ENCODE results near the gene SDR9C7. TPM values are rescaled to one million over a fixed set of nuclear protein-coding genes. Genes with fewer than 3 reads are reported as not detected.
"Not testable (repeated sequence)": the region's sequence is repeated elsewhere in the genome, so short reads cannot be mapped to it uniquely, and the experiment has no call there.

SDR9C7 gene
- total RNA-seq, 1 experiment from 2014 or later = not detected

DNA sequence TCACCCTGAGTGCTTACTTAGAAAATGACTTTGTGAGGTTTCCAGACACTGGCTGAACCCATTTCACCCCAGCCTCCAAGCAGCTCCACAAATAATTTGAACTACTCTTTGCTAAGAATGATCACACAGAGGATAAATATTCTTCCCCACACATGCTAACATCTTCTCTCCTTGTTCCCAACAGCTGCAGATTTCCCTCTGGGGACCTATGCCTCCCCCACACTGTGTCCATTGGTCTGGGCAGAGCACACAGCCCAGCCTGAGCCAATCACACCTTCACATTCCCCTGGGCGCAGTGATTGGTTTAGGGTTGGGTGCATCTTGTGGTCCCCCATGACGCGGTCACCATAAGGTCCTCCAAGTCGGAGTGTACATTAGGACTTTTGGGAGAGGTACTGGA, 6.9 kb downstream of the SDR9C7 start:
- no peak for DNase-seq (ENCODE audit: low spot score)
- in situ Hi-C loops (cut with HindIII; ENCODE audit: low sequenced_read_pairs) = no loop called here

DNA sequence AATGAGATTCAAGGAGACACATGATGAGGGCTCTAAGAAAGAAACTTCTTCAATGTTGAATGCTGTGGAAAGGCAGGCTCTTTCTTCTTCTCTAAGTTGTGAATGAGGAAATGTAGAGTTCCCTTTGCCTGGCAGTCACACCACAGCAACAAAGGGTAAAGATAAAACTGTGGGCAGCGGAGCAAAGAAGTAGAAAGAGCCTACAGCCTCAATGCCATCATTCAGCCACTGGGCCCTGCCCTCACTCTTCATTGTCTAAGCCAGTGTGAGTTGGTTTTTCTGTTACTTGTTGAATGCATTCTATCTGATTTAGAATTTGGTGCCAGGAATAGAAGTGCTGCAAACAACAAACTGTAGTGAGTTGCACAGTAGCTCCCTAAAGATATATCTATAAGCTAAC, 12.2 kb downstream of the SDR9C7 start:
- in situ Hi-C loops (cut with HindIII; ENCODE audit: low sequenced_read_pairs) = no loop called here
- no peak for DNase-seq (ENCODE audit: low spot score)

DNA sequence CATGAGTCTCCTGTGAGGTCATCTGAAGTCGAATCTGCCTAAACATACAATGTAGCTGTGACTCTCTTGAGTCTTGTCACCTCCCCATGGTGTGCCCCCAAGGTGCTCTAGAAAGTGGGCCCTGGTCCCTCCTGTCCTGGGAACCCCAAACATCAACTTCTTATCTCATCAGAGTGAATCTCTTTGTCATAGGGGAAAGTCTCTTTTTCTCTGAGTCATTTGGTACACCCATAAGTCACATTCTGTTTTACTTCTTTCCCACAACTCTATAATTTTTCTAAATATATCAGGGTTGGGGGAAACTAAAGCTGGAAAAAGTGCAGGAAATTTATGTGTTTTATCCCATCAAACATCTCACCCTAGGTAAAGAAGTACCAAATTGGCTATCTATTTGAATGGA, 12.9 kb downstream of the SDR9C7 start:
- no peak for DNase-seq (ENCODE audit: low spot score)
- in situ Hi-C loops (cut with HindIII; ENCODE audit: low sequenced_read_pairs) = no loop called here

DNA sequence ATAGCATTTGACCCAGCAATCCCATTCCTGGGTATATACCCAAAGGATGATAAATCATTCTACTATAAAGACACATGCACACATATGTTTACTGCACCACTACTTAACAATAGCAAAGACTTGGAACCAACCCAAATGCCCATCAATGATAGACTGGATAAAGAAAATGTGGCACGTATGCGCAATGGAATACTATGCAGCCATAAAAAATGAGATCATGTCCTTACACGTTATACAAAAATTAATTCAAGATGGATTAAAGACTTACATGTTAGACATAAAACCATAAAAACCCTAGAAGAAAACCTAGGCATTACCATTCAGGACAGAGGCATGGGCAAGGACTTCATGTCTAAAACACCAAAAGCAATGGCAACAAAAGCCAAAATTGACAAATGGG, 16.1 kb downstream of the SDR9C7 start:
- in situ Hi-C loops (cut with HindIII; ENCODE audit: low sequenced_read_pairs); DNase-seq (ENCODE audit: low spot score): not testable (repeated sequence)

- in situ Hi-C loops (cut with HindIII; ENCODE audit: low sequenced_read_pairs) = no loop called here
- no peak for DNase-seq (ENCODE audit: low spot score)
Measured at GRCh38 chr12:56916996-56917333, 17.2 kb downstream of the SDR9C7 start.

DNA sequence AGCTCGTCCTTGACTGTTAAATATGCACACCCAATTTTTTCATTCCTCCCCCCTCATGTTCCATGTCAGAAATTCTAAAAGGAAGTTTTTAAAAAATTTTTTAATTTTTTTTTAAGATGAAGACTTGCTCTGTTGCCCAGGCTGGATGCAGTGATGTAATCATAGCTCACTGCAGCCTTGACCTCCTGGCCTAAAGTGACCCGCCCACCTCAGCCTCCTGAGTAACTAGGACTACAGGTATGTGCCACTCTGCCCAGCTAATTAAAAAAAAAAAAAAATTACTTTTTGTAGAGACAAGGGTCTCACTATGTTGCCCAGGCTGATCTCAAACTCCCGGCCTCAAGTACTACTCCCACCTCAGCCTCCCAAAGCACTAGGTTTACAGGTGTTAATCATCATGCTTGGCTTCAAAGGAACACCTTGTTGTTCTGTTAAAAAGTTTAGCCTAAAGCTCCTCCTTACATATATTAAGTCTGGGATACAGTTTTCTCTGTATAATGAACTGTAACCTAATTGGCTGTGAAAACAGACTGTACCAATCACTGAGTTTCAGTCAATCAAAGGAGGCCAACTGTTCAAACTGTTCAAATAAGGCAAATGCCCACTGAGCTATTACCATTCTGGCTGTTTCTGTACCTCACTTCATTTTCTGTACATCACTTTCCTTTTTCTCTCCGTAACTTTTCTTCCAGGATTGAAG, 17.8 kb downstream of the SDR9C7 start:
- DNase-seq (ENCODE audit: low spot score) = no peak
- in situ Hi-C loops (cut with HindIII; ENCODE audit: low sequenced_read_pairs) = no loop called here

- DNase-seq (ENCODE audit: low spot score) = no peak
- in situ Hi-C loops (cut with HindIII; ENCODE audit: low sequenced_read_pairs) = no loop called here
Measured at GRCh38 chr12:56914724-56915123, 19.5 kb downstream of the SDR9C7 start.

DNA sequence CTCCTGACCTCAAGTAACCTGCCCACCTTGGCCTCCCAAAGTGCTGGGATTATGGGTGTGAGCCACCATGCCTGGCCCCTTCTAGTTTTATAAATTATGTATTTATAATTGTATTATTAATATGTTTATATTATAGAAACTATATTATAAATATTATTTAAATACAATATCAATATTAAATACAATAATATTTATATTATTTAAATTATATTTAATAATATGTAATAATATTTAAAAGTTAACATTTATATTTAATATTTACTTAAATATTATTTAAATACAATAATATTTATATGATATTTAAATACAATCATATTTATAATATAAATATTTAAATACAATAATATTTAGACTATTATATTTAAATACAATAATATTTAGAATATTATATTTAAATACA, 20.0 kb downstream of the SDR9C7 start:
- no peak for DNase-seq (ENCODE audit: low spot score)
- in situ Hi-C loops (cut with HindIII; ENCODE audit: low sequenced_read_pairs) = no loop called here

- in situ Hi-C loops (cut with HindIII; ENCODE audit: low sequenced_read_pairs); DNase-seq (ENCODE audit: low spot score): not testable (repeated sequence)
Measured at GRCh38 chr12:56909403-56909802, 24.8 kb downstream of the SDR9C7 start.

GRCh38 chr12:56908136-56908535, 26.1 kb downstream of the SDR9C7 start:
- no peak for DNase-seq (ENCODE audit: low spot score)
- in situ Hi-C loops (cut with HindIII; ENCODE audit: low sequenced_read_pairs) = no loop called here

DNA sequence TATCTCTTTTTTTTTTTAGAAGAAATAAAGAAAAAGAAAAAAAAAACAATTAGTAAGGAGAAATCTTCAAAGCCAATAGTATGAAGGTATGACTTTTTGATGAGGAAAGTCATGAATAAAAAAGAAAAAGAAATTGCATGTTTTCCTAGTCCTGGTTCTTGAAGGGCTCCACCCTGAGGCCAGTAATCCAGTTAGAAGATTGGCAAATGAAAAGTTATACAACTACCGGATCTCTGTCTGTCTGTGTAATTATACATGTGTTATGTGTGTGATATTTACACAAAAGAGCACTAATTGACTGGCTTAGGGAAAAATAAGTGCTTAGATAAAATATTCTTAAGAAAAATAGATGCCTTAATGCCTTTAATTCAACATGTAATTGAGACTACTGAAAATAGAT, 28.4 kb downstream of the SDR9C7 start:
- in situ Hi-C loops (cut with HindIII; ENCODE audit: low sequenced_read_pairs) = no loop called here
- DNase-seq (ENCODE audit: low spot score) = no peak

DNA sequence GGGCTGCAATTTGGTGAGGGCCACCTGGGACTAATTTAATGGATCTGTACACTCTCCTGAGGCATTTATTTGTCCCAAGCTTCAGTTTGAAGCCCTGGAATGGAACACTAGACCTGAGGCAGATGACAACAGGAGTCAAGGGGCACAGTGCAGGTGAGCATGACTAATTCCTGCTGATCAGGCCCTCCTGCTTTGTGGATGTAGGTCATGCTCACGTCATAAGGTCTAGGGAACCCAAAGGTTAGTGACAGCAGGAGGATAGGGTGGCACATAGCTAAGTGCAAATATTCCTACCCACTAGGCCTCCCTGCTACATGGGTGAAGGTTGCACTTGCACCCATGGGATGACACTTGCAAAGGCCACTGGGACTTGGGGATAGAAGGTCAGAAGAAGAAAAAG, 30.8 kb downstream of the SDR9C7 start:
- in situ Hi-C loops (cut with HindIII; ENCODE audit: low sequenced_read_pairs) = no loop called here
- DNase-seq (ENCODE audit: low spot score) = no peak

- in situ Hi-C loops (cut with HindIII; ENCODE audit: low sequenced_read_pairs) = not testable (repeated sequence)
Measured at GRCh38 chr12:56901313-56901712, 32.9 kb downstream of the SDR9C7 start.

GRCh38 chr12:56900583-56900982, 33.6 kb downstream of the SDR9C7 start:
- DNase-seq (ENCODE audit: low spot score) = no peak
- in situ Hi-C loops (cut with HindIII; ENCODE audit: low sequenced_read_pairs) = no loop called here

More at GRCh38 chr12:56901313-56901712, 32.9 kb downstream of the SDR9C7 start:
- not testable (repeated sequence) for DNase-seq (ENCODE audit: low spot score)

DNA sequence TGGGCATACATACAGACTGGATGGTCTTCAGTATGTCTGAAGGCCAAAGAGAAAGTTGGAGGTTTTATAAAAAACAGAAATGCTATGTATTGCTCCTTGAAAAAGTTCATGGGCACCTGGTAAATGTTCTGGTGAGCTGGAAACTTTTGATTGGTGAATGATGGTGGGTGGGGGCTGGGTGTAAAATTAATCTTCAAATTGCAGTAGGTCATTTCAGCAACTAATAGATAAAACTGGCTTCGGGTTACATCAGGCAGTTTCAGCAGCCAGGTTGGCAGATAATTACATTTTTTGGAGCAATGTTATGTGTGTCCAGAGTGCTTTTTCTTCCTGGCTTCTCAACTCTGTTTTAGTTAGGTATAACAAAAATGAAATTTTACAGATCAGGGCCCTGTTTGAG, 35.3 kb downstream of the SDR9C7 start:
- DNase-seq (ENCODE audit: low spot score) = no peak
- in situ Hi-C loops (cut with HindIII; ENCODE audit: low sequenced_read_pairs) = no loop called here

- DNase-seq (ENCODE audit: low spot score) = no peak
- in situ Hi-C loops (cut with HindIII; ENCODE audit: low sequenced_read_pairs) = no loop called here
Measured at GRCh38 chr12:56897844-56898361, 36.3 kb downstream of the SDR9C7 start.

- DNase-seq (ENCODE audit: low spot score) = no peak
- in situ Hi-C loops (cut with HindIII; ENCODE audit: low sequenced_read_pairs) = no loop called here
Measured at GRCh38 chr12:56896082-56896481, 38.1 kb downstream of the SDR9C7 start.

- in situ Hi-C loops (cut with HindIII; ENCODE audit: low sequenced_read_pairs) = no loop called here
- no peak for DNase-seq (ENCODE audit: low spot score)
Measured at GRCh38 chr12:56894698-56895368, 39.4 kb downstream of the SDR9C7 start.

DNA sequence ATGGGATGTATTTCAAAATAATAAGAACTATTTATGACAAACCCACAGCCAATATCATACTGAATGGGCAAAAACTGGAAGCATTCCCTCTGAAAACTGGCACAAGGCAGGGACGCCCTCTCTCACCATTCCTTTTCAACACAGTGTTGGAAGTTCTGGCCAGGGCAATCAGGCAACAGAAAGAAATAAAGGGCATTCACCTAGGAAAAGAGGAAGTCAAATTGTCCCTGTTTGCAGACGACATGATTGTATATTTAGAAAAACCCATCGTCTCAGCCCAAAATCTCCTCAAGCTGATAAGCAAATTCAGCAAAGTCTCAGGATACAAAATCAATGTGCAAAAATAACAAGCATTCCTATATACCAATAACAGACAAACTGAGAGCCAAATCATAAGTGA, 42.3 kb downstream of the SDR9C7 start:
- DNase-seq (ENCODE audit: low spot score); in situ Hi-C loops (cut with HindIII; ENCODE audit: low sequenced_read_pairs): not testable (repeated sequence)

DNA sequence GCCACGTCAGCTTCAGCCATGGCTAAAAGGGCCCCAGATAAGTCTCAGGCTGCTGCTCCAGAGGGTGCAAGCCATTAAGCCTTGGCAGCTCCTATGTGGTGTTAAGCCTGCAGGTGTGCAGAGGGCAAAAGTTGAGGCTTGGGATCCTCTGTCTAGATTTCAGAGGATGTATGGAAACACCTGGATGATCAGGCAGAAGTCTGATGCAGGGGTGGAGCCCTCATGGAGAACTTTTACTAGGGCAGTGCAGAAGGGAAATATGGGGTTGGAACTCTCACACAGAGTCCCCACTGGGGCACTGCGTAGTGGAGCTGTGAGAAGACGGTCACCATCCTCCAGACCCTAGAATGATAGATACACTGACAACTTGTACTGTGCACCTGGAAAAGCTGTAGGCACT, 47.9 kb downstream of the SDR9C7 start:
- DNase-seq (ENCODE audit: low spot score) = no peak
- in situ Hi-C loops (cut with HindIII; ENCODE audit: low sequenced_read_pairs) = no loop called here

- in situ Hi-C loops (cut with HindIII; ENCODE audit: low sequenced_read_pairs) = no loop called here
Measured at GRCh38 chr12:56885316-56885715, 48.9 kb downstream of the SDR9C7 start.

More at GRCh38 chr12:56885316-56885715, 48.9 kb downstream of the SDR9C7 start:
- no peak for DNase-seq (ENCODE audit: low spot score)

All from G401 (cell line).